Parathyroid adenoma (tissue), 2 donors: ENCODE results near the gene NMBR.

ENCODE experiments used
- H2AFZ ChIP-seq: fragments of 300-600 bp; sonication (generic); one replicate; pipeline ENCODE4 v1.7.0; 2017; ENCODE audit warnings: antibody characterized with exemption, mild to moderate bottlenecking
- H3K27ac ChIP-seq: fragments of 300-600 bp; sonication (generic); one replicate; pipeline ENCODE4 v1.7.0; 2017
- H3K27me3 ChIP-seq: fragments of 300-600 bp; sonication (generic); one replicate; pipeline ENCODE4 v1.7.0; 2017; ENCODE audit warnings: low read length; ENCODE audit not compliant: control insufficient read depth, insufficient read depth
- H3K36me3 ChIP-seq: fragments of 300-600 bp; sonication (generic); one replicate; pipeline ENCODE4 v1.7.0; 2017; ENCODE audit warnings: low read length; ENCODE audit not compliant: control insufficient read depth, insufficient read depth
- H3K4me1 ChIP-seq: fragments of 300-600 bp; sonication (generic); one replicate; pipeline ENCODE4 v1.7.0; 2017; ENCODE audit warnings: control low read depth
- H3K4me2 ChIP-seq: fragments of 300-600 bp; sonication (generic); one replicate; pipeline ENCODE4 v1.7.0; 2017; ENCODE audit warnings: low read length
- H3K4me3 ChIP-seq: fragments of 300-600 bp; sonication (generic); one replicate; pipeline ENCODE4 v1.7.0; 2017; ENCODE audit warnings: low read depth, low read length
- H3K79me2 ChIP-seq: fragments of 300-600 bp; sonication (generic); one replicate; pipeline ENCODE4 v1.7.0; 2017; ENCODE audit warnings: control low read depth
- H3K9ac ChIP-seq: fragments of 300-600 bp; sonication (generic); one replicate; pipeline ENCODE4 v1.7.0; 2017; ENCODE audit warnings: mild to moderate bottlenecking
- H3K9me3 ChIP-seq: fragments of 300-600 bp; sonication (generic); one replicate; pipeline ENCODE4 v1.7.0; 2017; ENCODE audit warnings: low read length; ENCODE audit not compliant: control insufficient read depth
- CTCF ChIP-seq: fragments of 300-600 bp; sonication (generic); IDR thresholded peaks from one replicate; pipeline ENCODE4 v1.7.0; 2017; ENCODE audit warnings: antibody characterized with exemption, mild to moderate bottlenecking
- donor health status: primary hyperparathyroidism.

The NMBR gene

GRCh38 chr6:142130814-142131213 lies 16.1 kb downstream of the NMBR start:
- H3K27me3 ChIP-seq = peaks cover 6% of the 10 kb centered on the region
- TF ChIP-seq CTCF = no peak

GRCh38 chr6:142121342-142121741 lies 25.6 kb downstream of the NMBR start:
- no peak for TF ChIP-seq CTCF
- no peaks in the 10 kb centered on the region for H3K36me3 ChIP-seq
- H3K9ac ChIP-seq = no peak overlapping the region
- H3K27ac ChIP-seq = no peak overlapping the region
- H2AFZ ChIP-seq = no peak overlapping the region
- no peaks in the 10 kb centered on the region for H3K9me3 ChIP-seq
- no peaks in the 10 kb centered on the region for H3K79me2 ChIP-seq
- no peaks in the 10 kb centered on the region for H3K27me3 ChIP-seq
- no peak overlapping the region for H3K4me2 ChIP-seq
- H3K4me3 ChIP-seq = no peak overlapping the region
- no peaks in the 10 kb centered on the region for H3K4me1 ChIP-seq

More at GRCh38 chr6:142130814-142131213, 16.1 kb downstream of the NMBR start:
- Histone ChIP-seq H3K36me3 (no peaks in the 10 kb centered on the region), H3K9me3 (no peaks in the 10 kb centered on the region), H3K27ac (no peak overlapping the region), H3K79me2 (no peaks in the 10 kb centered on the region), H3K9ac (no peak overlapping the region), H3K4me1 (no peaks in the 10 kb centered on the region), H2AFZ (no peak overlapping the region), H3K4me3 (no peak overlapping the region), H3K4me2 (no peak overlapping the region)

GRCh38 chr6:142118925-142119324 lies 28.0 kb downstream of the NMBR start:
- no peak for TF ChIP-seq CTCF
- no peaks in the 10 kb centered on the region for H3K9me3 ChIP-seq
- H3K4me2 ChIP-seq = no peak overlapping the region
- H2AFZ ChIP-seq = no peak overlapping the region
- no peaks in the 10 kb centered on the region for H3K79me2 ChIP-seq
- H3K27me3 ChIP-seq = no peaks in the 10 kb centered on the region
- H3K4me1 ChIP-seq = no peaks in the 10 kb centered on the region
- no peak overlapping the region for H3K27ac ChIP-seq
- no peak overlapping the region for H3K9ac ChIP-seq
- no peaks in the 10 kb centered on the region for H3K36me3 ChIP-seq
- no peak overlapping the region for H3K4me3 ChIP-seq

GRCh38 chr6:142118328-142118727 lies 28.6 kb downstream of the NMBR start:
- Histone ChIP-seq H3K9me3 (no peaks in the 10 kb centered on the region), H2AFZ (no peak overlapping the region), H3K79me2 (no peaks in the 10 kb centered on the region), H3K4me3 (no peak overlapping the region), H3K4me2 (no peak overlapping the region), H3K4me1 (no peaks in the 10 kb centered on the region), H3K36me3 (no peaks in the 10 kb centered on the region), H3K9ac (no peak overlapping the region), H3K27me3 (no peaks in the 10 kb centered on the region), H3K27ac (no peak overlapping the region)
- TF ChIP-seq CTCF = no peak

GRCh38 chr6:142117366-142117765 lies 29.6 kb downstream of the NMBR start:
- no peak for TF ChIP-seq CTCF
- Histone ChIP-seq H3K9me3 (no peaks in the 10 kb centered on the region), H2AFZ (no peak overlapping the region), H3K27ac (no peak overlapping the region), H3K9ac (no peak overlapping the region), H3K4me1 (no peaks in the 10 kb centered on the region), H3K36me3 (no peaks in the 10 kb centered on the region), H3K27me3 (no peaks in the 10 kb centered on the region), H3K4me3 (no peak overlapping the region), H3K79me2 (no peaks in the 10 kb centered on the region), H3K4me2 (no peak overlapping the region)
